ENCODE results near the gene LPXN. TPM values are rescaled to one million over a fixed set of nuclear protein-coding genes. Genes with fewer than 3 reads are reported as not detected.

The LPXN gene
- total RNA-seq, 4 donors from 2014 or later, result 5.8 to 14.4 (median 9.4) TPM

DNA sequence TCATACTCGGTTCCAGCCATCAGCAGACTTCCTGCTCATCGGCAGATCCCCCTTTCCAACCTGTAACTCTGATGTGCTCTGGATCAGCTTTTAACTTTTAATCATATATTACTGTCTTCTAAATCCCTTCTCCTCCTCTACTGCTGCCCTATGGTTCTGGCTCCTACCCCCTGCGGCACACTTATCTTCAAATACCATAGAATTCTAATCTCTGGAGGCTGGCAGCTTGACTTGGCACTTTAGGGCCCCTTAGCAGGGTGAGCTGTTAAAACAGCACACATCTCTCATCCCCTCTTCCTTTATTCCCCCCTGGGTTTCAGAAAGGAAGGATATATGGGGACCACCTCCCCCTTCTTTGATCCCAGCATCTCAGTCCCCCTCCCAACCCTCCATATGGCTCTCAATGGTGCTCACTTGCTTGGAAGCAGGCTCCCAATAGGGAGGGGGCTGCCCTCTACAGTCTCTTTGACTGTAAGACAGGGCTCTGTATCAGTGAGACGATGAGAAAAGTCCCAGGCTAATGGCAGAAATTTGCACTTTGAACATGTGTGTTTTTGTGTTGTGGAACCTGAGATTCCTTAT, 42.4 kb upstream of the LPXN start:
- Histone ChIP-seq H3K27ac (no peak overlapping the region), H3K36me3 (peaks cover 43 to 49% of the 10 kb centered on the region in 2 donors), H3K4me1 (peaks cover 7 to 8% of the 10 kb centered on the region in 2 donors), H3K9me3 (no peaks in the 10 kb centered on the region), H3K27me3 (no peaks in the 10 kb centered on the region), H3K4me3 (replicated peaks in 1 of 3) (no peak overlapping the region)
- TF ChIP-seq POLR2A (IDR thresholded peaks at IDR 0.05), result no peak
- TF ChIP-seq, protein P1, sequence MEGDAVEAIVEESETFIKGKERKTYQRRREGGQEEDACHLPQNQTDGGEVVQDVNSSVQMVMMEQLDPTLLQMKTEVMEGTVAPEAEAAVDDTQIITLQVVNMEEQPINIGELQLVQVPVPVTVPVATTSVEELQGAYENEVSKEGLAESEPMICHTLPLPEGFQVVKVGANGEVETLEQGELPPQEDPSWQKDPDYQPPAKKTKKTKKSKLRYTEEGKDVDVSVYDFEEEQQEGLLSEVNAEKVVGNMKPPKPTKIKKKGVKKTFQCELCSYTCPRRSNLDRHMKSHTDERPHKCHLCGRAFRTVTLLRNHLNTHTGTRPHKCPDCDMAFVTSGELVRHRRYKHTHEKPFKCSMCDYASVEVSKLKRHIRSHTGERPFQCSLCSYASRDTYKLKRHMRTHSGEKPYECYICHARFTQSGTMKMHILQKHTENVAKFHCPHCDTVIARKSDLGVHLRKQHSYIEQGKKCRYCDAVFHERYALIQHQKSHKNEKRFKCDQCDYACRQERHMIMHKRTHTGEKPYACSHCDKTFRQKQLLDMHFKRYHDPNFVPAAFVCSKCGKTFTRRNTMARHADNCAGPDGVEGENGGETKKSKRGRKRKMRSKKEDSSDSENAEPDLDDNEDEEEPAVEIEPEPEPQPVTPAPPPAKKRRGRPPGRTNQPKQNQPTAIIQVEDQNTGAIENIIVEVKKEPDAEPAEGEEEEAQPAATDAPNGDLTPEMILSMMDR (IDR thresholded peaks at IDR 0.05), result no peak
- WGBS, 2 donors, result 84 to 86% methylated on average over 4 of the region's 4 CpGs
- intact Hi-C loops (cut with DNase I), result no loop called here
- no peak for DNase-seq

DNA sequence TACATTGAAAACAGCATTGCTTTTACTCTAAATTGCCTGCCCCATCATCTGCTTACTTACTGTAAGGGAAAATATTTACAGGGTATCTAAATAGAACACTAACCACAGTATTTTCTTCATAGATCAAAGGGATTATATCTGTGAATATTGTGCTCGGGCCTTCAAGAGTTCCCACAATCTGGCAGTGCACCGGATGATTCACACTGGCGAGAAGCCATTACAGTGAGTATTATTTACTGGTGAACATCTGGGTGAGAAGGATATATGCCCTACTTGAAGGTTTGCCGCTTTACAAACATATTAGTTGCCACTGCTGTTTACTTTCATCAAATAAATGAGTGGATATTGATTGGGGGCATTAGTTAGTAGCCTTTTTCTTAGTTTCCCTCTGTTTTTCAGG, 40.9 kb upstream of the LPXN start:
- 80% methylated on average over 4 of the region's 4 CpGs for WGBS, 2 donors
- Histone ChIP-seq H3K4me1 (peaks cover 7 to 8% of the 10 kb centered on the region in 2 donors), H3K4me3 (replicated peaks in 1 of 3) (no peak overlapping the region), H3K27me3 (no peaks in the 10 kb centered on the region), H3K9me3 (no peaks in the 10 kb centered on the region), H3K36me3 (peaks cover 50 to 59% of the 10 kb centered on the region in 2 donors), H3K27ac (no peak overlapping the region)
- intact Hi-C loops (cut with DNase I), result no loop called here
- no peak for DNase-seq
- no peak for TF ChIP-seq POLR2A (IDR thresholded peaks at IDR 0.05)
- TF ChIP-seq, protein P1 (IDR thresholded peaks at IDR 0.05), result no peak

DNA sequence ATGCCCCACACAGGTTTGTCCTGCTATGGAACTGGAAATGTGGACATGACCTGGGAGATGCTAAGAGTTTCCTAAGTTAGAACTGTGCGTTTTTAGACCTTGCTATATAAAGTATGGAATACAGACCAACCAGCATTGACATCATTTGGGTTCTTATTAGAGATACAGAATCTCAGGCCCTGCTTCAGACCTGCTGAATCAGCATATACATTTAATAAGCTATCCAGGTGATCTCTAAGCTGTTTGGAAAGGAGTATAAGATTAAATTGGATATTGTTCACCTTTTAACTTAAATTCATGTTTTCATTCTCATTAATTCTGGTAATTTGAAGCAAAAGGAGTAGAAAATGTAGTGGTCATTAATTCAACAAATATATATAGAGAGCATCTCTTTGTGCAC, 39.9 kb upstream of the LPXN start:
- intact Hi-C loops (cut with DNase I), result no loop called here
- 89 to 98% methylated on average over 1 of the region's 1 CpG for WGBS, 2 donors
- TF ChIP-seq, protein P1 (IDR thresholded peaks at IDR 0.05), result no peak
- TF ChIP-seq POLR2A (IDR thresholded peaks at IDR 0.05), result no peak
- H3K27me3 ChIP-seq, result no peaks in the 10 kb centered on the region
- H3K36me3 ChIP-seq, result peaks cover 57 to 59% of the 10 kb centered on the region in 2 donors
- peaks cover 1 to 7% of the 10 kb centered on the region in 2 donors for H3K4me1 ChIP-seq
- no peak overlapping the region for H3K4me3 ChIP-seq (replicated peaks in 1 of 3)
- H3K9me3 ChIP-seq, result no peaks in the 10 kb centered on the region
- H3K27ac ChIP-seq, result no peak overlapping the region
- no peak for DNase-seq

DNA sequence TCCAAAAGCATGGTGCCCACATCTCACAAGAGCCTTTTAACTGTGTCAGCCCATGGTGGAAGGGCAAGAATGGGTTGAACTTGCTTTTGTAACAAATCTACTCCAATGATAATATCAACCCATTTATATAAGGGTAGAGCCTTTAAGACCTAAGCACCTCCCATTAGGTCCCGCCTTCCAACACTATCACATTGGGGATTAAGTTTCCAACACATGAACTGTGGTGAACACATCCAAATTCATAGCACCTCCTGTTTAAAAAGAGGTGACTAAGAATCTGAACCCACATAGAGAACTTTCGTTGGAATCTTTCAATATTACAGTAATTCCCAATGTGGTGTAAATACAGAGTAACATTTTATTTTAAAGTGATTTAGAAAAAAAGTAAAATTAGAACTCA, 37.6 kb upstream of the LPXN start:
- Histone ChIP-seq H3K27me3 (no peaks in the 10 kb centered on the region), H3K9me3 (no peaks in the 10 kb centered on the region), H3K36me3 (peaks cover 49 to 58% of the 10 kb centered on the region in 2 donors), H3K4me3 (replicated peaks in 1 of 3) (no peak overlapping the region), H3K27ac (no peak overlapping the region), H3K4me1 (no peaks in the 10 kb centered on the region)
- intact Hi-C loops (cut with DNase I), result no loop called here
- DNase-seq, result no peak
- 96 to 97% methylated on average over 2 of the region's 2 CpGs for WGBS, 2 donors
- no peak for TF ChIP-seq POLR2A (IDR thresholded peaks at IDR 0.05)
- TF ChIP-seq, protein P1 (IDR thresholded peaks at IDR 0.05), result no peak

DNA sequence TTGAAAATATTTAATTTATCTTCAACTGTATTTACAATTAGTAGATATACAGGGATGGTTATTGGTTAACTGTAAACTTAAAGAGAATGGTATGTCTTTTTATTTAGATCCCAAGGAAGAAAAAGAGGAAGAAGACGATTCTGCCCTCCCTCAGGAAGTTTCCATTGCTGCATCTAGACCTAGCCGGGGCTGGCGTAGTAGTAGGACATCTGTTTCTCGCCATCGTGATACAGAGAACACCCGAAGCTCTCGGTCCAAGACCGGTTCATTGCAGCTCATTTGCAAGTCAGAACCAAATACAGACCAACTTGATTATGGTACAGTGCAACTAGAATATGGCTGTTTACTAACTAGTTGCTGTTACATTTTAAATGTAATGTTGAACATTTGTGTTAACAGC, 34.1 kb upstream of the LPXN start:
- TF ChIP-seq POLR2A (IDR thresholded peaks at IDR 0.05), result no peak
- TF ChIP-seq, protein P1 (IDR thresholded peaks at IDR 0.05), result no peak
- Histone ChIP-seq H3K27me3 (no peaks in the 10 kb centered on the region), H3K9me3 (no peaks in the 10 kb centered on the region), H3K4me3 (replicated peaks in 1 of 3) (no peak overlapping the region), H3K4me1 (no peaks in the 10 kb centered on the region), H3K36me3 (peaks cover 25 to 35% of the 10 kb centered on the region in 2 donors), H3K27ac (no peak overlapping the region)
- no peak for DNase-seq
- intact Hi-C loops (cut with DNase I), result no loop called here
- WGBS, 2 donors, result 89 to 93% methylated on average over 8 of the region's 8 CpGs
